HG03064 (cell line): ENCODE results near the gene SMYD1.
"Not testable (repeated sequence)": the region's sequence is repeated elsewhere in the genome, so short reads cannot be mapped to it uniquely, and the experiment has no call there.

Experiments used
- ATAC-seq: cut with Tn5 transposase; IDR thresholded peaks from one replicate; pipeline ENCODE4 v1.9.1; 2021; ENCODE audit warnings: low read depth; ENCODE audit not compliant: unreplicated experiment

The SMYD1 gene

DNA sequence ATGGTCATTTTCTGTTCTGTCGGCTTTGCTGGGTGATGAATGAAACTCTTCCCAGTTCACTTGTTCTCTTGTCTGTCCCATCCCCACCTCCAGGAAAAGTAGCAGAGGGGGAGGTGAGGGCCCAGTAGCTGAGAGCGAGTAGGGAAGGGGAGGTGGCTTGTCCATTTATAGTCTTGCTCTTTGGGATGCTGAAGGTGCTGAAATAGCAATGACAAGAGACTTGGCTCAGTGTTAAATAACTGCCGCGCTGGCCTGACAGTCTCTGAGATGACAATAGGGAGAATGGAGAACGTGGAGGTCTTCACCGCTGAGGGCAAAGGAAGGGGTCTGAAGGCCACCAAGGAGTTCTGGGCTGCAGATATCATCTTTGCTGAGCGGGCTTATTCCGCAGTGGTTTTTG lies at the start of gene SMYD1:
Gene SMYD1 (plus strand): TSS at position 228 of the 400 bp plus-strand sequence. CDS start 40 bp downstream, at position 268.
- ATAC-seq: no peak

DNA sequence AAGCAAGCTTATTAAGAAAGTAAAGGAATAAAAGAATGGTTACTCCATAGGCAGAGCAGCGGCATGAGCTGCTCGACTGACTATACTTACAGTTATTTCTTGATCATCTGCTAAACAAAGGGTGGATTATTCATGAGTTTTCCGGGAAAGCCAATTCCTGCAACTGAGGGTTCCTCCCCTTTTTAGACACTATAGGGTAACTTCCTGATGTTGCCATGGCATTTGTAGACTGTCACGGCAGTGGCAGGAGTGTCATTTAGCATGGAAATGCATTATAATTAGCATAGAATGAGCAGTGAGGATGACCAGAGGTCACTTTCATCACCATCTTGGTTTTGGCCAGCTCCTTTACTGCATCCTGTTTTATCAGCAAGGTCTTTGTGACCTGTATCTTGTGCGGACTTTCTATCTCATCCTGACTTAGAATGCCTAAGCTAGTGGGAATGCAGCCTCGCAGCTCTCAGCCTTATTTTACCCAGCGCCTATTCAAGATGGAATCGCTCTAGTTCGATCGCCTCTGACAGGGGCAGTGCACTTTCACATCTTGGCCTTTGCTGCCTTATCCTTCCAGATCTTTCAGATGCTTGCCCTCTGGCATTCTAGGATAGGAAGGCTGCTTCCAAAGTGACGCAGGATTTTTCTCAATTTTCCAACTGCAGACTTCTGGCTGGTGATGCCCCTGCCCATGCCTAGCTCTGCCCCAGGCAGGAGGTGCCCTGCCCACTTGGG lies 49.4 kb upstream of the SMYD1 start:
- not testable (repeated sequence) for ATAC-seq

DNA sequence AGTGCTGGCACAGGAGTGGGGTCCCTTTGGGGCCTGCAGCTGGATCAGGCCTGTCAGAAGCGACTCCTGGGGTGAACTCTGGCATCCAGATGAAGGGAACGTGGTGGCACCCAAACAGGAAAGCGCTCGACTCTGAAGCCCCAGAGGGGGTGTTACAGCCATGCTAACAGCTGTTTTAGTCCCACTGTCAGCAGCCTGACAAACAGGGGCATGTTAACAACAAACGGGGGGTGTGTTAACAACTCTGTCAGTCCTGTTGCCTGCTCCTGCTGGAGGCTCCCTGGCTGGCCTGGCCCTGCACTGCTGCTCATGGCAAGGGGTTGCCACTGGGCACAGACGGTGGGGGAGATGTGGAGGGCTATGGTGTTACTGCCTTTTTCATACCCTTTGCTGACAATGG lies 48.7 kb upstream of the SMYD1 start:
- ATAC-seq: no peak

GRCh38 chr2:88019985-88020384 lies 47.6 kb upstream of the SMYD1 start:
- ATAC-seq: no peak

- ATAC-seq: no peak
These were observed 45.0 kb upstream of the SMYD1 start for GRCh38 chr2:88022669-88022921.

GRCh38 chr2:88024509-88024908 lies 43.1 kb upstream of the SMYD1 start:
- ATAC-seq: no peak

GRCh38 chr2:88027697-88028389 lies 39.8 kb upstream of the SMYD1 start:
- ATAC-seq: no peak

- ATAC-seq: no peak
These were observed 38.7 kb upstream of the SMYD1 start for GRCh38 chr2:88028931-88029330.

- ATAC-seq: no peak
These were observed 35.4 kb upstream of the SMYD1 start for GRCh38 chr2:88032070-88032702.

DNA sequence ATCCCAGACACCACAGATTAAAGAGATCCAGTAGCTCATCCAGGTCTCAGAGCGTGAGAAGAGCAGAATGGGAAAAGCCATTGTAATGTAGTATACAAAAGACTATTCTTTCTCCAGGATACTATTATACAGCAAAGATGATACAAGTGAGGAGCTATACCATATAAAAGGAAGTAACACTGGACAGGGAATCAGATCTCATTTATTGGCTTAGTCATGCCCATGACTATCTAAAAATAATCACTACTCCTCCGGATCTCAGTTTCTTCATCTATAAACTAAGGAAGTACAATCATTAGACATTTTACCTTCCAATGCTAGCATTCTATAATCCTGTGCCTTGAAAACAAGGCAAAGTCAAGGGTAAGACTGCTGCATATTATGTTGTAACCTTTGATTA lies 31.4 kb upstream of the SMYD1 start:
- no peak for ATAC-seq

DNA sequence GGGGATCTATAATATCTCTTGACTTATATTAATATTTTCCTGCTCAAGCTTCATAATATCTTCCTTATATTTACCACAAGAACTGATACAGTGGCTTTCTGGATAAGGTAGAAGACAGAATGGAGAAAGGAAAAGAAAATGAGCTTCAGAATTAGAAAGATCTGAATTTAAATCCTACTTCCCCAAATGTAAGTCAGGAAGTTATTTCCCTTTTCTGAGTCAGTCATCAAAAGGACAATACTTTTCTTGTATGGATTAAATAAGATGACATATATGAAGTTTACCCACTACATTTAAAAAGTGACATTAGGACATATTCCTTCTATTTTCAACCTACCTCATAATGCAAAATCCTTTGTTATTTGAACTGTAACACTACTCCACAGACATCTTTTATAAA lies 31.0 kb upstream of the SMYD1 start:
- no peak for ATAC-seq

GRCh38 chr2:88038263-88039105 lies 29.1 kb upstream of the SMYD1 start:
- ATAC-seq: no peak

DNA sequence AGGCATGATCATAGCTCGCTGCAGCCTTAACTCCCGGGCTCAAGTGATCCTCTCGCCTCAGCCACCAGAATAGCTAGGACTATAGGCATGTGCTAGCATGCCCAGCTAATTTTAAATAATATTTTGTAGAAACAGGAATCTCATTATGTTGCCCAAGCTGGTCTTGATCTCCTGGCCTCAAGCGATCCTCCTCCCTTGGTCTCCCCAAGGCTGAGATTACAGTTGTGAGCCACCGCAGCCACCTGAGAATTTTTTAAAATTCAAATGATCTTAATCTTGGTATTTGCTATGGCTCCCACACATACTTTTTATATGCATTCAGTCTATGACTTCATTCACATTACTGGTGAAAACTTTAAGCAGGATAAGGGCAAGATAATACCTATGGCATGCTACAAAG lies 25.1 kb upstream of the SMYD1 start:
- no peak for ATAC-seq

- ATAC-seq: not testable (repeated sequence)
These were observed 22.1 kb upstream of the SMYD1 start for GRCh38 chr2:88045561-88045960.

GRCh38 chr2:88048541-88048940 lies 19.1 kb upstream of the SMYD1 start:
- ATAC-seq: no peak

GRCh38 chr2:88049622-88050021 lies 18.0 kb upstream of the SMYD1 start:
- ATAC-seq: no peak

DNA sequence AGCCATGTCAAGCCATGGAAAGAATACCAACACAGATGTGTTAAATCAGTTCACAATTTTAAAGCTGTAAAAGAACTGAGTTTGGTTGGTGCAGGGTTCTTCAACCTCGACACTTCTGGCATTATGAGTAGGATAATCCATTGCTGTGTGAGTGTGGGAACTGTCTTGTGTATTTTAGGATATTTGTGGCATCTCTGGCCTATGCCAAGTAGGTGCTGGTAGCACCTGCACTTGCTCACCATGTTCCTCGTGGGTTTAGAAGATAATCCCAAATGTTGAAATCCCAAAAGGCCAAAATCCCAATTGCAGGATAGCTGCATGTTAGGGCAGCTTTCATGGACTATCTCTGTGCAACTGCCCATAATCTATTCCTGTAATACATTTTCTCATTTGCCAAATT lies 15.8 kb upstream of the SMYD1 start:
- ATAC-seq: no peak

DNA sequence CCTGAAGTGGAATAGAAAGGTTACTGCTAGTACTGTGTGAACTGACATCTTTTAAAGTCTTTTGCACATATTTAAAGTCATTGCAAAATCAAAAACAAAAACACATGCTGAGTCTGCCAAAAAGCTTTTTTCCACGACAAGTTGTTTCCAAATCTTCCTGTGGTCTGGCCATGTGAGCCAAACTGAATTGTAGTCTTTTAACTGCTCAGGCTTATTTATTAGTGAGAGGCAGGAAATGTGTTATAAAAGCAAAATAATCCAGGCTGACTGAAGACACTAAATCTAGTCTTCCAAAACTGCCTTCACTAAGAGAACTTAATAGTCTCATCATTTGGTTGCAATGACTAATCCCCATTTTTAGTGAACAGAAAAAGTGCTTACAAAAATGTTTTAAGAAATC lies 14.3 kb upstream of the SMYD1 start:
- no peak for ATAC-seq

- ATAC-seq: no peak
These were observed 13.5 kb upstream of the SMYD1 start for GRCh38 chr2:88053934-88054781.

- ATAC-seq: no peak
These were observed 12.7 kb upstream of the SMYD1 start for GRCh38 chr2:88054782-88055370.
